Natural killer cell (primary cell): ENCODE measurements around the gene SLC16A11. TPM values are rescaled to one million over a fixed set of nuclear protein-coding genes. Genes with fewer than 3 reads are reported as not detected.
"Not testable (repeated sequence)": the region's sequence is repeated elsewhere in the genome, so short reads cannot be mapped to it uniquely, and the experiment has no call there.

Experiments
- ATAC-seq, 3 donors: fragments of 150-1000 bp in 2 of 3; fragments of 200-7000 bp in 1 of 3; cut with Tn5 transposase; 1 replicate in 1 of 3; 2 replicates in 2 of 3; pipeline ENCODE4 v1.10.0; 2021; ENCODE audit warnings: mild to moderate bottlenecking in 2 of 3, moderate library complexity in 2 of 3
- DNase-seq, 2 donors: peaks; one replicate each; pipeline versions ENCODE4 v3.0.0 to v3.0.0-alpha.2; 2013 to 2021; ENCODE audit warnings: mixed read lengths in 1 of 2
- H3K27ac ChIP-seq: one replicate; pipeline ENCODE4 v1.5.1; 2013; ENCODE audit warnings: mild to moderate bottlenecking, low read length
- H3K27me3 ChIP-seq: one replicate; pipeline ENCODE4 v1.6.1; 2013; ENCODE audit warnings: low read length; ENCODE audit not compliant: control insufficient read depth, insufficient read depth
- H3K36me3 ChIP-seq: one replicate; pipeline ENCODE4 v1.6.1; 2013; ENCODE audit warnings: low read length; ENCODE audit not compliant: control insufficient read depth, insufficient read depth
- H3K4me1 ChIP-seq: one replicate; pipeline ENCODE4 v1.6.1; 2013; ENCODE audit warnings: low read length; ENCODE audit not compliant: control insufficient read depth, insufficient read depth
- H3K4me3 ChIP-seq: one replicate; pipeline ENCODE4 v1.5.1; 2013; ENCODE audit warnings: low read length
- H3K9me3 ChIP-seq: one replicate; pipeline ENCODE4 v1.6.1; 2013; ENCODE audit warnings: low read length; ENCODE audit not compliant: control insufficient read depth, insufficient read depth
- H3K27ac Mint-ChIP-seq, 2 donors: one replicate each; pipeline ENCODE4 v1.8.0; 2022; ENCODE audit warnings: mild to moderate bottlenecking in 2 of 2, mixed read lengths in 2 of 2, moderate library complexity in 1 of 2
- H3K27me3 Mint-ChIP-seq, 2 donors: one replicate each; pipeline ENCODE4 v1.8.0; 2022; ENCODE audit warnings: low read depth in 2 of 2, mixed read lengths in 2 of 2
- H3K36me3 Mint-ChIP-seq: one replicate; pipeline ENCODE4 v1.8.0; 2022; ENCODE audit warnings: mixed read lengths
- H3K4me1 Mint-ChIP-seq, 2 donors: one replicate each; pipeline ENCODE4 v1.8.0; 2022; ENCODE audit warnings: mixed read lengths in 2 of 2
- H3K4me3 Mint-ChIP-seq: one replicate; pipeline ENCODE4 v1.8.0; 2022; ENCODE audit warnings: mild to moderate bottlenecking, moderate library complexity, mixed read lengths
- H3K9me3 Mint-ChIP-seq, 2 donors: one replicate each; pipeline ENCODE4 v1.8.0; 2022; ENCODE audit warnings: mixed read lengths in 2 of 2
- WGBS: methylation state at CpG from one replicate; pipeline ENCODE4 v1.1.7; 2013; ENCODE audit warnings: missing lambda C conversion rate; ENCODE audit not compliant: insufficient coverage; 5-methylcytosine and 5-hydroxymethylcytosine counted together
- intact Hi-C: fragments of 100-400 bp; cut with micrococcal nuclease; formaldehyde crosslinking; loops from one replicate; pipeline ENCODE4 v1.14.2; 2022
- total RNA-seq, 4 donors: library from RNA; stranded (reverse); fragments of 120-200 nt in 1 of 4; gene quantifications; one replicate each; pipeline versions ENCODE4 v1.2.3 to v1.2.4, GENCODE V29; 2013 to 2022
- TF ChIP-seq, protein P1 (sequence below): fragments of 200-600 bp; IDR thresholded peaks from one replicate; pipeline ENCODE4 v1.8.0; 2022; ENCODE audit warnings: antibody characterized with exemption

Gene SLC16A11
- total RNA-seq, 3 donors from 2014 or later (not counting 1 experiment from before 2014, with no cell fraction given) = 1.2 to 2.5 (median 1.6) TPM

DNA sequence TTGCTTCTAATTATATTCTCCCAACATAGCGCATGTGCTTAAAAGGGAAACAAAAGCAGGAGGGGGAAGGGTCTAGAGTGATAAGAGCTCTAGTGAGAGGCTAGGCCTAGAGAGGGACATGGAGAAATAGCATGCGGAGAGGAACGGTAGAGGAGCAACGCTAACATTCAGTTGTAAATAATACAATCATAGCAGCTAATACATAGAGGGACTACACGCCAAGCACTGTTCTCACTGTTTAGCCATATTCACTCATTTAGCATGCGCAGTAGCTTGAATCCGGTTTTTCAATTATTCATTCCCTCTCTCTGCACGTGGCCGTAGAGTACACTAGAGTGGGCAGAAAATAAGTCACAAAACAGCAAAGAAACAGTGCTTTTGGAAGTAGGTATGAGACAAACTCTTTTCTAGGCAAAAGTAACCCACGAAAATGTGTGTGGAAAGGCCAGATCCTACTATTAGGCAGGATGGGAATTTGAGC is 49.7 kb downstream of the SLC16A11 start:
- intact Hi-C loops = no loop called here
- H3K36me3 Mint-ChIP-seq = no peaks in the 10 kb centered on the region
- no peak for DNase-seq
- H3K4me1 Mint-ChIP-seq = peaks cover 7 to 8% of the 10 kb centered on the region in 2 donors
- H3K27me3 Mint-ChIP-seq = no peaks in the 10 kb centered on the region
- Histone ChIP-seq H3K9me3 (no peaks in the 10 kb centered on the region), H3K27ac (no peak overlapping the region), H3K27me3 (no peaks in the 10 kb centered on the region), H3K4me1 (peaks cover 3% of the 10 kb centered on the region), H3K36me3 (peaks cover 15% of the 10 kb centered on the region), H3K4me3 (no peak overlapping the region)
- no peak for ATAC-seq
- H3K4me3 Mint-ChIP-seq = no peak overlapping the region
- WGBS = 86% methylated on average over 9 of the region's 10 CpGs
- TF ChIP-seq, protein P1, sequence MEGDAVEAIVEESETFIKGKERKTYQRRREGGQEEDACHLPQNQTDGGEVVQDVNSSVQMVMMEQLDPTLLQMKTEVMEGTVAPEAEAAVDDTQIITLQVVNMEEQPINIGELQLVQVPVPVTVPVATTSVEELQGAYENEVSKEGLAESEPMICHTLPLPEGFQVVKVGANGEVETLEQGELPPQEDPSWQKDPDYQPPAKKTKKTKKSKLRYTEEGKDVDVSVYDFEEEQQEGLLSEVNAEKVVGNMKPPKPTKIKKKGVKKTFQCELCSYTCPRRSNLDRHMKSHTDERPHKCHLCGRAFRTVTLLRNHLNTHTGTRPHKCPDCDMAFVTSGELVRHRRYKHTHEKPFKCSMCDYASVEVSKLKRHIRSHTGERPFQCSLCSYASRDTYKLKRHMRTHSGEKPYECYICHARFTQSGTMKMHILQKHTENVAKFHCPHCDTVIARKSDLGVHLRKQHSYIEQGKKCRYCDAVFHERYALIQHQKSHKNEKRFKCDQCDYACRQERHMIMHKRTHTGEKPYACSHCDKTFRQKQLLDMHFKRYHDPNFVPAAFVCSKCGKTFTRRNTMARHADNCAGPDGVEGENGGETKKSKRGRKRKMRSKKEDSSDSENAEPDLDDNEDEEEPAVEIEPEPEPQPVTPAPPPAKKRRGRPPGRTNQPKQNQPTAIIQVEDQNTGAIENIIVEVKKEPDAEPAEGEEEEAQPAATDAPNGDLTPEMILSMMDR = no peak
- H3K27ac Mint-ChIP-seq = peak overlapping the region; percentile 1 to 60
- H3K9me3 Mint-ChIP-seq = no peaks in the 10 kb centered on the region

- DNase-seq, H3K4me3 Mint-ChIP-seq, H3K27me3 ChIP-seq, intact Hi-C loops, H3K4me1 Mint-ChIP-seq, H3K9me3 Mint-ChIP-seq, H3K27ac ChIP-seq, H3K36me3 Mint-ChIP-seq, H3K27me3 Mint-ChIP-seq, ATAC-seq, H3K9me3 ChIP-seq, H3K4me1 ChIP-seq, H3K4me3 ChIP-seq: not testable (repeated sequence)
- 66% methylated on average over 5 of the region's 5 CpGs for WGBS
- peak overlapping the region; percentile 1 to 60 for H3K27ac Mint-ChIP-seq
- H3K36me3 ChIP-seq = peaks cover 10% of the 10 kb centered on the region
Observed at GRCh38 chr17:6993613-6994056, 50.3 kb downstream of the SLC16A11 start.

Other genes starting within 250 kb of the SLC16A11 start
- not detected for gene TEKT1, start 212.4 kb downstream of the SLC16A11 start, total RNA-seq
- gene ALOX12, start 48.0 kb downstream of the SLC16A11 start, total RNA-seq = 1 to 10 TPM in 2 of 3 donors, under 1 TPM in 1; 0.77 to 2.4 (median 1.3) TPM
- 100 to 1,000 TPM; 151 to 165 (median 159) TPM for gene RNASEK, start 31.5 kb downstream of the SLC16A11 start, total RNA-seq
- under 1 TPM in 2 of 3 donors, not detected in 1; 0.49 to 0.84 TPM for gene BCL6B, start 21.0 kb downstream of the SLC16A11 start, total RNA-seq
- 1 to 10 TPM; 4.8 to 7.0 (median 6.0) TPM for gene SLC16A13, start 8.1 kb downstream of the SLC16A11 start, total RNA-seq
- 1 to 10 TPM in 2 of 3 donors, under 1 TPM in 1; 0.54 to 2.2 (median 1.8) TPM for gene CLEC10A, start 36.2 kb upstream of the SLC16A11 start, total RNA-seq
- gene ASGR2, start 70.7 kb upstream of the SLC16A11 start, total RNA-seq = 1 to 10 TPM in 1 of 3 donors, under 1 TPM in 1, not detected in 1; 0.88 to 2.3 TPM
- gene ASGR1, start 135.3 kb upstream of the SLC16A11 start, total RNA-seq = 1 to 10 TPM in 1 of 3 donors, under 1 TPM in 1, not detected in 1; 0.35 to 1.4 TPM
- 10 to 100 TPM in 1 of 3 donors, 1 to 10 TPM in 2; 6.7 to 11.2 (median 8.6) TPM for gene DLG4, start 175.7 kb upstream of the SLC16A11 start, total RNA-seq
- gene ACADVL, start 175.8 kb upstream of the SLC16A11 start, total RNA-seq = 100 to 1,000 TPM; 439 to 637 (median 607) TPM
- 10 to 100 TPM; 46.5 to 66.6 (median 61.5) TPM for gene DVL2, start 190.4 kb upstream of the SLC16A11 start, total RNA-seq
- 10 to 100 TPM; 19.3 to 32.3 (median 20.8) TPM for gene PHF23, start 195.4 kb upstream of the SLC16A11 start, total RNA-seq
- gene GABARAP, start 198.4 kb upstream of the SLC16A11 start, total RNA-seq = 100 to 1,000 TPM; 256 to 277 (median 276) TPM
- gene CTDNEP1, start 207.6 kb upstream of the SLC16A11 start, total RNA-seq = 100 to 1,000 TPM; 127 to 139 (median 131) TPM
- gene ELP5, start 208.1 kb upstream of the SLC16A11 start, total RNA-seq = 10 to 100 TPM; 30.1 to 38.5 (median 30.3) TPM
- gene CLDN7, start 218.4 kb upstream of the SLC16A11 start, total RNA-seq = 1 to 10 TPM in 2 of 3 donors, under 1 TPM in 1; 0.99 to 1.8 (median 1.7) TPM
- gene SLC2A4, start 237.6 kb upstream of the SLC16A11 start, total RNA-seq = not detected